HG03108 (cell line): ENCODE measurements around the gene HDGF.

ENCODE experiments used
- ATAC-seq: cut with Tn5 transposase; IDR thresholded peaks from one replicate; pipeline ENCODE4 v1.9.1; 2021; ENCODE audit warnings: moderate library complexity; ENCODE audit not compliant: unreplicated experiment

HDGF gene

GRCh38 chr1:156726549-156727226, 24.8 kb downstream of the HDGF start:
- no peak for ATAC-seq

DNA sequence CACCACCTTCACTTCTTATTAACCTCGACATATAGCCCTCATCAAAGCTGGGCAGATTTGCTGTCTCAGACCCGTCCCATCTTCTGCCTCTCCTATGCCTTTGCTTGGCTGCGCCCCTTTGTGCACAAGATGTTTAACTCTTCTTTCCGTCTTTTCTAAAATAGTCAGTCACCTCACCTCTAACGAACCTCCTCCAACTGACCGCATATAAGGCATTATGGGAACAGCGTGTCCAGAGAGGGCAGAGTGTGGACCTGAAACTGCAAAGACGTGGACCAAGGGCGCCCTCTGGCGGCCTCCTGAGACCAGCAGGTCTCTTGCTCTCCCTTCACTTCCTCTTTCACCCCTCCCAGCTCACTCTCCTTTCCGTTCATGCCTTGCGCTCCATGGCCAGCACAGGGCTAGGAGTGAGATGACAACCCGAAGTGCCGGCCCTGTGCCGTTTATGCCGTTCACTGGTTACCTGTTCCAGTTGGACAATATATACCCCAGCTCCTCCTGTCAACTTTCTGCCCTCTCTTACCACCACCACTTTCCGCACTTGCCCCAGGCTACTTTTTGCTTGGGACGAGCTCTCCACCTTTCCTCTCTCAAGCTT, 25.7 kb downstream of the HDGF start:
- peak; percentile 35 for ATAC-seq

DNA sequence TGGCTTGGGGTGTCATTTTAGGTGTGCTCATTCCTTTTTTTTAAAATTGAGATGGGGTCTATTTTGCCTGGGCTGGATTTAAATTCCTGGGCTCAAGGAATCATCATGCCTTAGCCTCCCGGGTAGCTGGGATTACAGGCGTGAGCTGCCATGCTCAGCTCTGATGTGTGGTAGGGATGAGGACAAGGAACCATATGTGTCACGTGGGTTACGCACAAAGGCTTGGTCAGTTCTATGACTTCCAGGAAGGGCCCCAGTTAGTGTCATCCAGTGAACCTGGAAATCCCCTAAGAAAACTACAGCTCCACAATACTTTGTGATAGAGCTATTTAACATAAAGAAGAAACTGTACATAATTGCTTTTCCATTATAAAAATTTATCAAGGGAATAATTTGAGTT, 29.9 kb downstream of the HDGF start:
- no peak for ATAC-seq

DNA sequence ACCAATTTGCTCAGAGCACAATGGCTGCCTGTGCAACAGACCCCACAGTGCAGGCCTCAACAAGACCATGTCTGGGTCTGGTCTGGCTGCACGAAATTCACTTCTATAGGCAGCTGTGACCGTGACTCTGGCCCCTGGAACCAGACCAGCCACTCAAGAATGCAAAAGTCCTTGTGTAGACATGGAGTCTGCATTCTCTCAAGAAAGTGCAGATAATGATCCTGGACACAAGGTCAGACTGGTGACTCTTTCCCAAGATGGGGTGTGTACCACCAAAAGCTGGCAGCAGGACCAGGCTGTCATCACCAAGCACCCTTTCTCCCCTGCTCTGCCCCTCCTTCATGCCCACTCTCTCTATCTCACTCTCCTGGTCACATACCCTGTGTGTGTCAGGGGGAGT, 30.3 kb downstream of the HDGF start:
- ATAC-seq: no peak

GRCh38 chr1:156717351-156717750, 34.1 kb downstream of the HDGF start:
- ATAC-seq: no peak

DNA sequence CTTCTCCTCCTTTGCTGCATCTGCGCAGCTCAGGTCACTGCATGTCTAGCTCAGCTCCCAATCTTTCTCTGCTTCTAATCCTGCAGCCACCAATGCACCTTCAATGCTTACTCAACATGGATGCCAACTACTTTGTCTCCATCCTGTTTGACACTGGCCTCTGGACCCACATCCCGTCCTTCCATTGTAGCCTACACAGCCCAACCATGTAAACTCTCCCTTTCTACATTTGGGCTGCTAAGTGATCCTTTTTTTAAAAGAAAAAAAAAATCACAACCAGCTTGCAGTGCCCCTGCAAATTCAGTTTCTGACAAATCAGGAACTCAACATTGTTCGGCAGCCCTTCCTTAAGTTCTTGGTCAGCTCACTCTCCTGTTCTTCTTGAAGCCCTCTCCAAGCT, 36.6 kb downstream of the HDGF start:
- ATAC-seq: no peak

- ATAC-seq: no peak
Observed at GRCh38 chr1:156712626-156713025, 38.8 kb downstream of the HDGF start.

DNA sequence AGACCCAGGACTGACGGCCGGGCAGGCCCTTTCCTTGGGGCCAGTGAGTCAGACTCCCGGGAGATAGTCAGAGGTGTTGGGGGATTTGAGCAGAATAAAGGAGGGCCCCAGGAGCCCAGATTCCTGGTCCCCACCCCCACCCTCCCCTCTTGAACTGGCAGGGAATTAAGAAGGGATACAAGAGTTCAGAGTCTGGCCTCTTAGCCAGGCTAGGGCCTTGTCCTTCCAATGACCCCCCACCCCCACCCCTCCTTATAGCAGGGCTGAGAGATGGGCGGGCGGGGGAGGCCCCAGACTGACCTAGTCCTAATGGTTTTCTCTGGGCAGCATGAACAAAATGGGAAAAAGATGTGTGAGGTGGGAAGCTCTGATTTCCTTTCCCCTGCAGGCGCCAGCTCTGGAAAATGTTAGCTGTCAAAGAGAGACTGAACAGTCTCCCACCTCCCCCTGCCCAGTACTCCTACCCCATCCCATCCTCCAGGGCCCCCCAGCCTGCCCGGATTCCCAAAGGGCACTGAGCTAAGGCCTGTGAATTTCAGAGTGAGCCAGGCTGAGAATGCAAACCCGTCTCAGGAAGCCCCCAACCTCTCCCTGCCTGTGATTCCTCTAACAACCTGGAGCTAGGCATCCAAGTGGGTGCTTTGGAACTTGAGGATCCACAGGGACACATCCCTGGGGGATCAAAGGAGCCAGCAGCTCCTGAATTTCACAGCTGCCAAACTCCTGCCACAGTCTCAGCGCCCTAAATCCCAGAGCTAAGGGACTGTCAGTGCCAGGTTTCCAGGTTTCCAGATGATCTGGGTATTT, 40.3 kb downstream of the HDGF start:
- no peak for ATAC-seq

GRCh38 chr1:156709757-156710489, 41.6 kb downstream of the HDGF start:
- ATAC-seq: no peak

DNA sequence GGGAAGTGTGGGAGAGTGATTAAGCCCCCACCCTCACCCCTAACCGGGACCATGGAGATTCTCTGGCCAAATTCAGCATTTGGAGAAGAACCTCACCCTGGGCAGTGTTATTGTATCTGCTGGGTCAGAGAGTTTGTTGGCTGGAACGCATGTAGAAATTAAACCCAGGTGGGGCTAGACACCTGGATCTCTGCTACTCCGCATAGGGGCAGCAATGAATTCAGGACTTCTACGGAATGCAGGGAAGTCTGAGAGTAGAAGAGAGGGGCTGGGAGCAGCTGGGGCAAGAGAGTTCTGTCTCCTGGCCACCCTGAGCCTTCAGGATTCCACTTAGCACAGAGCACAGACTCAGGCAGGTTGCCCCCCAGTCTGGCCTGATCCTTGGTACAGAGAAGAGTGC, 42.4 kb downstream of the HDGF start:
- no peak for ATAC-seq

GRCh38 chr1:156708218-156708661, 43.2 kb downstream of the HDGF start:
- ATAC-seq: no peak

DNA sequence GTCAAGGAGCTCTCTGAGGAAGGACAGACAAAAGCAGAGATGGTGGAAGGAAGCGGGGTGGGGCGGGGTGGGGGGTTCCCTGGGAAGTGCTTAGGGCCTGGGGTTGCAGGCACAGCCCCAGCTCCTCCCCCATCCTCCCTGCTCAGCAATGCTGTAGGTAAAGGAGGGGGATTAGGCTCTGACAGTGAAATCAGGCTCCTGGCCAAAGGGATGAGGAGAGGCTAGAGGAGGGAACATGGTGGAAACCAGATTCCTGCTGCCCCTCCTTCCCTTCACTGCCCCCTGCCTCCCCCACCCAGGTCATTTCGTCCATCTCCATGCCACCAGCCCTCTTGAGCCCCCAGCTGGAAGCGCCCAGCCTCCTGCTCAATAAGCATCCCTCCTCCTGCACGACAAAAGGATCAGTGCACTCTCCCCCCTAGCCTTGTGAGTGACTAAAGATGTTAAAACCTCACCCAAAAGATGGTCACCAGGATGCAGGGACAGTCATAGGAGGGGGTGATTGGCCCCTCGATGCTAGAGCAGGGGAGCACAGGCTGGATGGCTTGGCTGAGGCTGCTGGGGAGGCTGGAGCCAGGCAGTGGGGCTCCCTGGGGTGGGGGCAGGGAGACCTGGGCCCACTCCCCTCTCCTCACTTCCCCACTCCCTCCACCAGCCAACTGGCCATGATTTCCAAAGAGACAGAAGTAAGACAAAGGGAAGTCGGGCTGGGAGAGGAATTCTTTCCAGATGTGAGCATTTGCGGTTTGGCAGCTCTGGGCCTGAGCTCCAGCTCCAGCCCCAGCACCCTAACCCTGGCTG, 43.9 kb downstream of the HDGF start:
- ATAC-seq: no peak

DNA sequence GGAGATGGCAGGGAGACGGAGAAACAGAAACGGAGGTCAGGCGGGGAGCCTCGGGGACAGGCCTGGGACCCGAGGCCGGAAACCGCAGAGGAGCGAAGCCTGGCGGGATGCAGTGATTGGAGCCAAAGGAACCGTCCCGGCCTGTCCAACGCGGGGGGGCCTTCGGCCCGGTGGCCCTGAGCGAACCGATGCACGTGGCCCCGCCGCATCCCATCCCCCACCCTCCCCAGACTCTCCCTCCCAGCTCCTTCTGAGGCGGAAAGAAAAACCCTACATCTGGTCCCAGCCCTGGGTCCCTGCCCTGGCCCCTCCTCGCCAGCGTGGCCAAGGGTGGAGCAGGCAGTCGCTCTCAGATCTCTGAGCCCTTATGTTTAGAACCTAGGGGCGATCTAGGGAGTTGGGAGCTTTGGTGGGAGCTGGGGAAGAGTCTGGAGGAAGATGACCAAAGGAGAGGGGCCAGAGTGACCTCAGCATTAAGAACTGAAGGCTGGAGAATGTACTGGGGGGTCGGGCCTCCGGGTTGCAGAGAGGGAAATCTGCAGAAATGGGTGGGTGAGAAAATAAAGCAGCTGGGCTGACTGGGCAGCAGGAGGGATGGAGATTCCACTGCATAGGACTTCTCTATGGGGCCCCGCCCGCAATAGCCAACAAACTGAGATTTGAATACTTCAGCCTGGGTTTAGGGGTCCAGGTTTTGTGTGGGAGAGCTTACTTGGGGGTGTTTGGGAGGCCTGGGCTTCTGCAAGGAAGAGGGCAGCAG, 44.6 kb downstream of the HDGF start:
- ATAC-seq: no peak

GRCh38 chr1:156705918-156706656, 45.4 kb downstream of the HDGF start:
- no peak for ATAC-seq

- ATAC-seq: no peak
Observed at GRCh38 chr1:156705321-156705917, 46.1 kb downstream of the HDGF start, which contains the start of gene CRABP2. Gene CRABP2, minus strand, starts transcription at chr1:156705583. Its CDS starts 137 bp downstream, at chr1:156705446.

DNA sequence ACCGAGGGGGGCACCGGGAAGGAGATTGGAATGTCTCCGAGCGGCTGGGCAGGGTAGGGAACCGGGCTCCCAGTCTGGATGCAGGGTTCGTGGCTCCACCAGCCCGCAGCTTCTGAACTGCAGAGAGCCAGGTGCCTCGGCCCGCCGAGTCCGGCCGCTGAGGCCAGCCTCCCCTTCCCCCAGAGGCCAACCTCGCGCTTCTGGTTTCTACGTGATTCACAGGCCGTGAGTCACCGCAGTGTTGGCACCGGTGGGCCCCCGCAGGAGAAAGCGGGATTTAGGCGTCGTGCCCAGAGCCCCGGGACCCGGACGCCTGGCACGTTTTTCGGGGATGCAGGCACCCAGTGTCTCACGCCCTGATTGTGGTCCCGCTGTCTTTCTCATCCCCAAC, 46.5 kb downstream of the HDGF start:
- no peak for ATAC-seq

DNA sequence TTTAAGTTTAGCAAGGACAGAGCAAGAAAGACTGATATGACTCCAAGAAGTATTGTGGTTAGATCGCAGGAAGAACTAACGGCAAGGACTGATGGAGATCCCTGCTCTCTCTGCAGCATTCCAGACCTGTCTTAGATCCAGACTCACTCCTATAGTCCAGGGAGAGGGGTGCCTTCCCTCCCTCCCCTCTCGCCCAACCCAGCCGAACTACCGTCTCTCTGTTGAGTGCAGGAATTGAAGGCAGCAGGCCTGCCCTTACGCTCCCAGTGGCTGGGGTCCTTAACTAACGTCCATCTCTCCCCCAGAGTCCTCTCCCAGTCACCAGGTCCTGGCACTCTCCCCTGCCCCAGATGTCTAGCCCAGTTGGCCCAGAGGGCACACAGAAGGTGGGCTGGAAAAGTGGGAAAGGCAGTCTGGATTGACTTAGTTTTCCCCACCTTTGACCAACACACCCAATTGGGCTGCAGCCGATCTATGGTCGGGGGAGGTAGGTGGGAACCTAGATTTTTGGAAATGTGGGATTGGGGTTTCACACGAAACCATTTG, 47.2 kb downstream of the HDGF start:
- ATAC-seq: no peak

- ATAC-seq: no peak
Observed at GRCh38 chr1:156703741-156704140, 47.7 kb downstream of the HDGF start.
